HL-60/S4 treated with retinoic acid at 250 ng/mL for 4 days and 3 days (cell line): ENCODE results near the gene SORCS1.
"Not testable (repeated sequence)": the region's sequence is repeated elsewhere in the genome, so short reads cannot be mapped to it uniquely, and the experiment has no call there.

Source experiments
- in situ Hi-C: fragments of 300-500 bp; cut with MboI; formaldehyde crosslinking; loops from 2 replicates; pipeline ENCODE4 v1.7.0; 2022; ENCODE audit warnings: low sequenced_read_pairs

SORCS1 gene

DNA sequence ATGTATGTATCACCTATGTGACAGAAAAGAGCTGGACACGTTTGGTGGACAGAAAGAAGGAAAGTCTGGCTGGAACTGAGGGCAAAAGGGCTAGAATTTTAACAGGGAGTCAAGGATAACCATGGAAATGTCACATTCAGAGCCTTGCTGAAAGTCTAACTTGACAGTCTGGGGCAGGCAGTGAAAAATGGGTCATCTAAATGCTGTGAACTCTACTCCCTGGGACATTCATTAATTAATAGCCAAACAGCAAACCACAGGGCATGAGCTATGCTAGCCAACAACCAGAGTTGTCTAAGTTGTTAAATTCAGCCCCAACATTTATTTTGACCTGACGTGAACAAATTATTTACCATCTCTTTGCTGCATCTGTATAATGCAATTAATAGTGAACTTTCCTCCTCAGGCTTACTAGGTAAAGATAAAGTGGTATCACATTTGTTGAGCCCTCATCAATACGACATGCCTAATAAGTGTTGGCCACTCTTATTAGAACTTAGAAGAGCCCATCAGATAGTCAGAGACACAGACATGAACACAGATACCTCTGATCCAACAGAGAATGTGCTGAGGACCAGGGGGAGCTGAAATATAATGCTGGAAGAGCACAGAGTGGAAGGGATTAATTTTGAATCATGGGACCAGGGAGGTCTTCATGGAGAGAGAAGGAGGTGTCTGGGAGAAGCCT is 109.9 kb downstream of the SORCS1 start:
- in situ Hi-C loops: no loop called here

- in situ Hi-C loops: no loop called here
Measured at GRCh38 chr10:107051769-107052168, 112.7 kb downstream of the SORCS1 start.

- in situ Hi-C loops: no loop called here
Measured at GRCh38 chr10:107043461-107043860, 121.0 kb downstream of the SORCS1 start.

- in situ Hi-C loops: no loop called here
Measured at GRCh38 chr10:107037192-107038122, 127.0 kb downstream of the SORCS1 start.

DNA sequence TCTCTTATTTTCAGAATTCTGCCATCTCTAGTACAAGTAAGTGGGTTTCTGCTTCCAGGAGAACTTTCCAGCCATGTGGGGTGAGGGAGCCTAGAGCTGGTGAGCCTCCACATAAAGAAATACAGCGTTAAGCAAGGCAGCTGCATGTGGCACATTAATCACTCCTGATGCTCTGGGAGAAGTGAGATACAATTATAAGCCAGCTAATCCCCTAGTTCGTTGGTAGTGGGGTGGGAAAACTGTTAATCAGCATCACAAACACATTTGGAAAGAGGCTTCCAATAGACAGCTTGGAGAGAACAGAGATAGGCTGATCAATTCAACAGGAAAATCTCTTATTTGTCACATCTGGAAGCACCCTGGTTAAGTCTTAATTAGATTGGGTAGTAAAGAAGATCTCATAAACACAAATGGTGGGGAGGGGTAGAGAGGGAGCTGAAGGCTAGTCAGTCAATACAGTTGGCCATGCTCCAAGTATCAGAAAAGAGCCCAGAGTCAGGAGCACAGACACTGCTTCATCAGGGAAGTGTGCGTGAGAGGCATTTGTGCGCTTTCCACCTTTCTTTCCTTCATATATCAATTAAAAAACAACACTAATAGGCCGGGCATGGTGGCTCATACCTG is 130.6 kb downstream of the SORCS1 start:
- in situ Hi-C loops: no loop called here

GRCh38 chr10:107032700-107033401 is 131.7 kb downstream of the SORCS1 start:
- in situ Hi-C loops: no loop called here

DNA sequence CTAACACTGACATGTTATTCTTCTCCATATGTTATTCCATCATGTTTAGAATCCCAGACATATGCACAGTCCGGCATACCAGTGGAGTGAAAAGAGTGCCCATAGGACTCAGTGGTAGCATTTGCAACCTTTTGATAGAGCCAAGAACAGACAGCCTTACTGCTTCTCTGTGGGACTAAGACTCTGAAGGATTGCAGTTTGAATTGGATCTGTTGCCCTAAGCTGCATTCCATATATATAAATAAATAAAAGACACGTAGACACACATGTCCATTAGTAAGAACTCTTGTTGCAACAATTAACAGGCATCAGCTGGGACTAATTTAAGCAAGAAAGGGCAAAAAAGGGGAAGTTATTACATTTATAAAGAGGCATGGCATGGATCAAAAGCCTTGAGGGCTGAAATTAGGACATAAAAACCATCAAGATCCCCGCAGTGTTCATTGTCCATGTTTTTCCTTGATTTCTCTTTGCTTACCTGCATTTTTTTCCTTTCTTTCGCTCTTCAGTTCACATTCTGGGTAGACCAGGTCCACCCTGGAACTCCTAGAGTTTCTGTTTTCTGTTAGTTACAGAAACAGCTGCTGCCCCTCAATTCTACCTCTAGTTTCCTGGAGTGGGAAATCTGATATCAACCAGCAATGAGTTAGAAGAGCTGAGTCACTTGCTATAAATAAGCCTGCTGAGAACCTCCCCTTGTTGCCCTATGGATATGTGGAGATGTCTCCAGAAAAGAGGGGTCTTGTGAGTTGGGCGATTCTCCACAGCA is 132.4 kb downstream of the SORCS1 start:
- in situ Hi-C loops: no loop called here

DNA sequence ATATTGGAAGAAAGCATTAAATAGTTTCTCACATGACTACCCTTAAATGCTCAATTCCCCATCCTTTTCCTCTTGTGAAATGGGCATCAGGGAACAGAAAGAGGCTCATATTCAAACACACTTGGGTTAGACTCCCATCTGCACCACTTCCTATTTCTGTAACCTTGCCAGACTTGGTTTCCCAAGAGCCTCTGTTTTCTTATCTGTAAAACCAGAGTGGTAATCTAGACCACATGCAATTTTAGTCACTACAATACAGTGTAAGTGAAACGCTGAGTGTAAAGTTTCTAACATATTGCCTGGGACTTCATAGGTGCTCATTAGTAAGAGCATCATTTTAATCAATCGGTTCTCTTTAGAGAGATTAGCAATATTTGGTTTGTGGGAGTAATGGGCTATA is 136.3 kb downstream of the SORCS1 start:
- in situ Hi-C loops: no loop called here

GRCh38 chr10:107025676-107026075 is 138.8 kb downstream of the SORCS1 start:
- in situ Hi-C loops: no loop called here

- in situ Hi-C loops: not testable (repeated sequence)
Measured at GRCh38 chr10:107024033-107024432, 140.5 kb downstream of the SORCS1 start.

DNA sequence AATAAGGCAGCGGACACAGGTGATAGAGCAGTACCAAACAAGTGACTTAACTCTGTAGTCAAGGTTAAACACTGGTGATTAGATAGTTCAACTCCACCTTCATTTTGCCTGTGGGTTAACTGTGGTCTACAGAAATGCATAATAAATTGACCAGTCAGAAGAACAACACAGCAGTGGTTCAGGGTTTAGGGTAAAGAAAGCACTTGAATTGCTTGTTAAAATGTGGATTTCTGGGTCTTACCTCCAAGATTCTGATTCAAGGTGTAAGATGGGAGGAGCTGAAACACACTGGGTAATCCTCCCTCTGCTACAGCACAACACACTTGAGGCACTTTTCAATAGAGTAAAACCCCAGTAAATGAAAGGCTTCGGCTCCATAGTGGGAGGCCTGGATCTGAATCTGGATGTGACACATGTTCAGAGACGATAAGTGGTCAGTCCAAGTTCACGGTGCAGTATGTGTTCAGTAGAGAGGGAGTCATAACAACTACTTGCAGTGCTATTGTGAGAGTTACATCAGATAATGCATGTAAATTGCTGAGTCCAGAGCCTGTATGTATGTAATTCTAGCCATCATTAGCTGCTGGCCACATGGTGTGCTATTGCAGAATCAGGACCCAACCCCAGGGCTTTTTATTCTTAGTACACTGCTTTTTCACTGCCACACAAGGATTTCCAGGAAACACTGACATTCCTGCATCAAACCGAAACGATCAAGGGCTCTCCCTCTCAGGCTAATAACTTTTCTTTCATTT is 141.7 kb downstream of the SORCS1 start:
- in situ Hi-C loops: no loop called here

GRCh38 chr10:107019154-107019553 is 145.4 kb downstream of the SORCS1 start:
- in situ Hi-C loops: no loop called here

DNA sequence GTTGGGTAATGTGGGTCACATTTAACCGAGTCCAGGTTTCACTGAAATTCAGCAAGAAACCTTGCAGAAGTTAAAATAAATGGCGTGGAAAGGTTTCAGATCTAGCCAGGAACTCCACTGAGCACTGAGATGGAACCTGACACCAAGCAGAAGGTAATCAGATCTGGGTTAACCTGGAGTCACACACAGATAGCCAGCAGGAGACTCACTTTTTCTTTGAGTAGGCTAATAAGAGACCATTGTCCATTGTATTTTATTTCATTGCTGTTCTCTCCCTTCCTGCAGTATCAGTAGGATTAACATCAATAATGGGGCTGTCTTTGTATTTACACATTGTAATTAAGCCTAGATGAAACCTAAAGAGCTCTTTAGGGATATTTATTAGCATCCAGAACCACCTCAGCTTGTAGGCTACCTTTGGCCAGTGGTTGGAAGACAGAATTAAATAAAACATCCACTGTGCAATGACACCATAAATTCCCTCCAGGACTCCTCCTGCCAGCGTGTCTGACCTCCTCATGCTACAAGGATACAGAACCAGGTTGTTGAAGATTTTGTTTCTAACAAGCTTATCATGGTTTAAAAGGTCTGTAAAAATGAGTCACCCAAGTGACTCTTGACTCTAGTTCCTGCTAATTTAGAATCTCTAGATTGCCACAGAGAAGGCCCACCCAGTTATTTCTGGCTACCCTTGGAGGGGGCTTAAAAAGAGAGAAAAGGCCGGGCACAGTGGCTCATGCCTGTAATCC is 151.1 kb downstream of the SORCS1 start:
- in situ Hi-C loops: no loop called here

GRCh38 chr10:107011992-107012391 is 152.5 kb downstream of the SORCS1 start:
- in situ Hi-C loops: no loop called here

DNA sequence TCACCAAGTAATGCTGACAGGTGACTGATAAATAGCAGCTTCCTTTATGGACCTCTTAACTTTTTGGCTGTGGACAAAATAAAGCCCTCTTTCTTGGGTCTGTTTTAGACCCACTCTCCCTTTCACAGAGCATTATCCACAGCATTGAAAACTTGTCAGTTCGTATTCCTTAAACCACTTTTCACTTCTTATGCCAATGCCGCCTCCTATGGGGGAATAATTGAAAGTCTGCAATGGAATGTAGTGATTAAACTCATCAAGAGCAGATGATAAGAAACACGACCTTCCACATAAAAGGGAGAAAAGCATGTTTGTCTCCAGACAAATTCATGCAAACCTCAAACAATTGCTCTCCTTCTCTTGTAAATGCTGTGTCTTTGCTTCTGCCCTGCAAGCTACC is 153.4 kb downstream of the SORCS1 start:
- in situ Hi-C loops: no loop called here

GRCh38 chr10:107010531-107010930 is 154.0 kb downstream of the SORCS1 start:
- in situ Hi-C loops: no loop called here

DNA sequence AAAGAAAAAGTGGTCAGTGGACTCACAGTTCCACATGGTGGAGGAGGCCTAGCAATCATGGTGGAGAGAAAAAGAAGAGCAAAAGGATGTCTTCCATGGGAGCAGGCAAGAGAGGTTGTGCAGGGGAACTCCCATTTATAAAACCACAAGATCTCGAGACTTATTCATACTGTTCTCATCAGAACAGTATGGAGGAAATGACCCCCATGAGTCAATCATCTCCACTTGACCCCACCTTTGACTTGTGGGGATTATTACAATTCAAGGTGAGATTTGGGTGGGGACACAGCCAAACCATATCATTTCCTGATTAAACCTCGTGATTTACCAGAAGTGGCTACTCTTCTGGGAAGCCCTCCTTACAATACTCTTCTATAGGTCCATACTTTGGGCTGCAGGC is 160.1 kb downstream of the SORCS1 start:
- in situ Hi-C loops: no loop called here

- in situ Hi-C loops: no loop called here
Measured at GRCh38 chr10:107002068-107002467, 162.4 kb downstream of the SORCS1 start.

GRCh38 chr10:106999118-106999707 is 165.3 kb downstream of the SORCS1 start:
- in situ Hi-C loops: no loop called here
